Measurements from ENCODE around the gene ATP8A2.

ATP8A2 gene

GRCh38 chr13:25738342-25739196 lies 366.8 kb downstream of the ATP8A2 start:
- no peak for DNase-seq

GRCh38 chr13:25739376-25739775 lies 367.6 kb downstream of the ATP8A2 start:
- no peak for DNase-seq

DNA sequence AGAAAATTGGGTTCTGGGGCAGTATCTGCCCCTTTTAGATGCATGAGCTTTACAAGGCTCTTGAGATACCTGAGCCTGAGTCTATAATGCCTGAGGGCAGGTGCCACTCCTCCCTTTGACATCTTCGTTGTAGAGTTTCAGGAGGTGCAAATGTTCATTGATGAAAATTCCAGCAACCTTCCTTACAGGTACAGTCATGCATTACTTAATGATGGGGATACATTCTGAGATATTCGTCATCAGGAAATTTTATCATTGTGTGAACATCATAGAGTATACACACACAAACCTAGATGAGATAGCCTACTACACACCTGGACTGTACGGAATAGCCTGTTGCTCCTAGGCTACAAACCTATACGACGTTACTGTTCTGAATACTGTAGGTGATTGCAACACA lies 370.0 kb downstream of the ATP8A2 start:
- DNase-seq, result no peak

DNA sequence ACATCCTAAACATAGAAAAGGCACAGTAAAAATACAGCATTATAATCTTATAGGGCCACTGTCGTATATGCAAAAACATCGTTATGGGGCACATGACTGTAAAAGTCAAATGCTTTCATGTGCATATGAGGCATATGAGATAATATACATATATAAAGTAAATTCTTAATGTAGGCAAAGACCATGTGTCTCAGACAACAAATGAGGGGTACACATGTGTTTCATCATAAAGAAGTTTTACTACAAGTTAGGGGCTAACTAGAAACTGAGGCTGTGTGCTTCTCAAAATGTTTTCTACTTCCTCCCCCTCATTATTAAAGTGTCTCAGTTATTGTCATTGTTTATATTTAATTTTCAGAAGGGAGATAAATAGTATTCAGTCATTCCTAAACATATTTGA lies 370.4 kb downstream of the ATP8A2 start:
- no peak for DNase-seq

GRCh38 chr13:25743421-25743820 lies 371.6 kb downstream of the ATP8A2 start:
- no peak for DNase-seq

DNA sequence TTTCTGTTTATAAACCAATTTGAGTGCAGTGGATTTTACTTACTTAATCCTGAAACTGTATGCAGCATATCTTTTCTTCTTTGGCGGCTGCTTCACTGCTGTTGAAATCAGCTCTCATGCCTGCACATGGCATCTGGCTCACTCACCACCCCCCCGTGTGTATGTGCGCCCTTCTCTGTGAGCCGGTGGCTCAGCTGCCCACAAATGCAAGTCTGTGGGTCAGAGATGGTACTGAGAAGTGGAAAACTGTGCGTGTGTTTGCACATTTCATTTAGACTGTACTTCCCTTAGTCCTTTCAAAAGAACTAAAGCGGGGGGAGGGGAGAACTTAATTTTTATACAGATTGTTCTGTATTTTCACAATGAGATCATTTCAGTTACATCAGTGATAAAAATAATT lies 372.4 kb downstream of the ATP8A2 start:
- DNase-seq, result no peak

- DNase-seq, result no peak
Observed at GRCh38 chr13:25746131-25746530, 374.4 kb downstream of the ATP8A2 start.

- DNase-seq, result peak; percentile 6
Observed at GRCh38 chr13:25752957-25753551, 381.3 kb downstream of the ATP8A2 start.

- DNase-seq, result no peak
Observed at GRCh38 chr13:25753976-25754375, 382.2 kb downstream of the ATP8A2 start.

DNA sequence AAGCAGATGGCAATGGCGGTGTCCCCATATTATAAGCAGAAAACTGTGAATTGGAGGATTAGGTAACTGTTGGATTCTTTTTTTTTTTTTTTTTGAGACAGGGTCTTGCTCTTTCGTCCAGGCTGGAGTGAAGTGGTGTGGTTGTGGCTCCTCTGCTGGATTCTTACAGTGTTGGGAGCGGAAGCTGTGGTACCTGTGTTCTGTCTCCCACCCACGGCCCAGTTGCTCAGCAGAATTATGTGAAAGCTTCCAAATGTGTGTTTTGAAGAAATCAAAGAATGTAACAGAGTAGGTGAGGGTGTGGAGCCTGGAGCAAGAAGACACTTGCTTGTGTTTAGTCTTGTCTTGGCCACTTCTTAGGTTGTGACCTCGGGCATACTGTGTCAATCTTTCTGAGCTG lies 384.5 kb downstream of the ATP8A2 start:
- no peak for DNase-seq

- no peak for DNase-seq
Observed at GRCh38 chr13:25756912-25757311, 385.1 kb downstream of the ATP8A2 start.

- no peak for DNase-seq
Observed at GRCh38 chr13:25761041-25761440, 389.3 kb downstream of the ATP8A2 start.

- DNase-seq, result no peak
Observed at GRCh38 chr13:25762281-25762680, 390.5 kb downstream of the ATP8A2 start.

- DNase-seq, result no peak
Observed at GRCh38 chr13:25762795-25763377, 391.1 kb downstream of the ATP8A2 start.

DNA sequence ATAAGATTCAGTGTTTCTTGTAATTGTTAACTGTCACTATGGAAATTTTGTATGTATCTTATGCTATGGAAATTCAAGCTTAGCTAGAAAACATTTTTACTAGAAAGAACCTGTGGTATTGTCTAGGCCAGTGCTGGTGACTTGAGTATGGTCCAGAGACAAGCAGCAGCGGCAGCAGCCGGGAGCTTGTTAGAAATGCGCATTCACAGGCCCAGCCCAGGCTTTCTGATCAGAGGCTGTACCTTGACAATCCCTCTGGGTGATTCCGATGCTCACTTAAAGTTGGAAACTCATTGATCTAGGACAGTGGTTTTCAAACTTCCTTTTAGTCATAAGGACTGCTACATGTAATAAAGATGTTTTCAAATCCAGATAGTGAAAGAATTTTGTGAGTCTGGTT lies 392.6 kb downstream of the ATP8A2 start:
- no peak for DNase-seq

- no peak for DNase-seq
Observed at GRCh38 chr13:25765266-25765665, 393.5 kb downstream of the ATP8A2 start.

- DNase-seq, result no peak
Observed at GRCh38 chr13:25766576-25766975, 394.8 kb downstream of the ATP8A2 start.

DNA sequence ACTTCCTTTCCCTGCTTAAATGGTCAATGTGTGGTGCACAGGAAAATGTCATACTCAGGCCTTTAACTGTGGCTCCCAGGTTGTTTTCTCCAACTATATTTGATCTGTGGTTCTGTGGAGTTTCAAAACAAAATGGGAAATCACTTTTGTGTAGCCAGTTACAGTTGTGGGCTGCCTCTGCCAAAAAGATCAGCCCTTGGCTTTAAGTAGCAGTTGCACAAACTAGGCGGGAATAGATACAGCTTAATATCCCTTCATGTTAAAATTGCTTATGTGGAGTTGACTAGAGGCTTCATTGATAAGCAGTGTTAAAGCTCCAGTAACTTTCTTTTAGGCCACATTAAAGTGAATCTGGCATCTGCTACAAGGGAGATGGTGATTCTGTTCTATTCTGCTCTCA lies 395.2 kb downstream of the ATP8A2 start:
- DNase-seq, result no peak

DNA sequence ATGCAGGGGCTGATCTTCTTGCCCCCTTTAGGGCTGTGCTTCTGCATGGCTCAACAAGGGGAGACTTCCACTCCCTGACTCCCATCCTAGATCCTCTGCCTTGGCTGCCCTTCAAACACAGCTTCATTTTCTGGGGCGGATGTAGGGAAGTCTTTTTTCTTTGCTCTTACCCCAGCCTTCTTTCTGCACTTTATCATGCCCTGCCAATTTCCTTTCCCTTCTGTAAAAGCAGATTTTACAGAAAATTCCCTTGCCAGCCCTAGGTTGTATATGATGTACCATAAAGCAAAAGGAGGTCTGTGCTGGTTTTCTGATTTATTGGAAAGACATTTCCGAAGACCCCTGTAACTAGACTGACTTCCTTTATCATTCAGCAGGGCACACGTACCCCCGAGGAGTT lies 396.6 kb downstream of the ATP8A2 start:
- DNase-seq, result no peak

GRCh38 chr13:25768838-25769237 lies 397.1 kb downstream of the ATP8A2 start:
- no peak for DNase-seq

DNA sequence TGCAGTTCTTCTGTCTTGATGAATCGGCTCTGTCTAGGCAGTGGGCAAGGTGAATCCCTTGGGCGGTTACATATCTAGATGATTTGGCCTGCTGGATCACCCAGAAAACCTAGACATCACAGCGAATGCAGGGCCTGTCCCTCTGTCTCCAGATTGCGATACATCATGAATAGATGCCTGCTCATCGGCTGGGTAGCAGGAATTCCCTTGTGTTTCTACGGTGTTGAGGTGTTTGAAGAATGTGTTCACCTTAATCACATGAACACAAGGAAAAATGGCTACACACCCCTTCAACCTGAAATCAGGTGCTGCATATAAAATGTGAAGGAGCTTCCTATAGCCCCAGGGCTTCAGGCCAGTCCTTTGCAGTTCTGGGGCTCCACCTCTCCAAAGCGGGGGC lies 398.8 kb downstream of the ATP8A2 start:
- DNase-seq, result no peak

DNA sequence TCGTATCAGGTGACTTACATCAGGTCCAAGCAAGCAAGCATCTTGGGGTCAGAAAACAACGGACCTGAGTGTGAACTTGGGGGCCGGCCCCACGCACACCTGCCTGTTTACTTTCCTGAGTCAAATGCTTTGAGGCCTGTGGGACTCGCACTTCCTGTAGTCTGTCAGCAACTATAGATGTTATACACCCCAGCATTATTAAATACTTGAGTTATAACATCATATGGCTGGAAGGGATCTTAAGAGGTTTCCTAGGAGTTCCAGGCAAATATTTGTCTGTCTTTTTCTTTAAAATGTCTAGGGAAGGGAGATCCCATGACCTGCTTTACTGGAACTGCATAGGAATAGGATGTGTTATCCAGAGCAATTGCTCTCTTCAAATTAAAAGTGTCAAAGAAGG lies 399.4 kb downstream of the ATP8A2 start:
- DNase-seq, result no peak

DNA sequence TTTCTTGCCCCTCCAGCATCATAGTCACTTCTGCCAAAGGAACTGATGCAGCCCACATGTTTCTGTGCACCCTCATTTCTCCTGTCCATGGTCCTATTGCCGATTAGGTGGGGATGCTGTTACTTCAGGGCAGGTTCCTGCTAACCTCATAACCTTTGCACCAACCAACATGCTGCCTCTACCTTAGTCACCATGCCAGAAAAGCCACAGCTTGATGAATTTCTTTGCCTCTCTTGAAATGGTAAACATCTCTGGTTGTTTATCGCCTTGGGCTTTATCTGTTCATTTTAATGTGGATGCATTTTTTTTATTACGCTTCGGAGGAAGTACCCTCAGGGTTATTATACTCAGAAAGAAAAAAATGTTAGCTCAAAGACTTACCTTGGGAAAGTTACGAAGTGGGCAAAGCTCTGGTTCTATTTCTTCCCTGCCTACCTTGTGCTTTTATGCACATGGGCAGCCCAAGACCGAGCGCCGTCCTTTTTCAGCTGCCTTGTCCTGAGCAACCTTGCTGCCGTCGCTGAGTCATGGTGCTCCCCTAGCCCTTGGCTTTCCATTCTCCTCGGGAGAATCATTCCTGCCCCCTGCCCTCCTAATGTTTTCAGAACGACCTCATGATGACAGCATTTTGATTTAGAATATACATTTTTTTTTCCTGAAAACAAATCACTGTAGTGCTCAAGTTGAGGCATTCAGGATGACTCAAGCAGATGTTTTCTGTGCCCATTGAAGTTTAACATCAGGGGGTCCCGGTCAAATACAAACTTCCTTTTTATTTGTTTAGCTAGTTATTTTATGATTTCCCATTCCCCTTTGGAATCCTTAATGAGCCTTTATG lies 400.1 kb downstream of the ATP8A2 start:
- no peak for DNase-seq

Data from activated gamma-delta T cell treated with Interleukin-2 at 50 U/mL for 16 hours (primary cell).